GM12878 (cell line): ENCODE data around the gene STPG3. TPM values are rescaled to one million over a fixed set of nuclear protein-coding genes. Genes with fewer than 3 reads are reported as not detected.

Source experiments
- ATAC-seq: fragments of 200-7000 bp; cut with Tn5 transposase; 3 replicates; pipeline ENCODE4 v1.9.1; 2020; ENCODE audit warnings: mild to moderate bottlenecking, moderate library complexity
- BruUV-seq: library from RNA; stranded (reverse); fragments of 400-500 nt; replicated peaks from 2 replicates; lab custom pipeline; 2021; lab: Mats Ljungman, UMichigan
- CTCF ChIA-PET: fragments of 300-600 bp; sonication (Branson Sonifier 250); formaldehyde crosslinking; extraction: SDS; loops from one replicate; lab custom pipeline; 2021; ENCODE audit warnings: inconsistent platforms; lab: Yijun Ruan, JAX
- POLR2A ChIA-PET: fragments of 350-600 bp; formaldehyde crosslinking; extraction: SDS; loops from one replicate; lab custom pipeline; 2021; ENCODE audit warnings: inconsistent platforms; lab: Charles Lee
- RAD21 ChIA-PET: fragments of 300-600 bp; sonication (Branson Sonifier 250); formaldehyde crosslinking; loops from one replicate; lab custom pipeline; 2023; ENCODE audit warnings: antibody characterized with exemption; ENCODE audit not compliant: unreplicated experiment; lab: Charles Lee
- SMC1A ChIA-PET: fragments of 300-600 bp; sonication (Branson Sonifier 250); formaldehyde crosslinking; loops from one replicate; lab custom pipeline; 2023; ENCODE audit not compliant: unreplicated experiment, uncharacterized antibody; lab: Charles Lee
- DNase-seq: peaks from one replicate; pipeline ENCODE4 v3.0.0-alpha.2; 2011; ENCODE audit warnings: low read depth, low spot score
- FAIRE-seq: peaks from 3 replicates; lab custom pipeline; 2011; peaks lifted over from hg19 to GRCh38; lab: Jason Lieb, UNC
- H2AFZ ChIP-seq: 2 replicates; pipeline ENCODE4 v1.6.0; 2011; ENCODE audit warnings: low read depth, low read length, control low read depth; ENCODE audit not compliant: control insufficient read depth
- H3K27ac ChIP-seq: 2 replicates; pipeline ENCODE4 v1.5.1; 2011; ENCODE audit warnings: control low read depth; ENCODE audit not compliant: control insufficient read depth, insufficient read depth
- H3K27me3 ChIP-seq, 2 experiments: replicated peaks in 1 of 2; 2 replicates each; pipeline versions ENCODE4 v1.6.0 to v1.6.1; 2011; ENCODE audit warnings: low read length in 1 of 2; ENCODE audit not compliant: control insufficient read depth in 2 of 2, insufficient read depth in 2 of 2
- H3K36me3 ChIP-seq, 2 experiments: 2 replicates each; pipeline ENCODE4 v1.5.1; 2011; ENCODE audit warnings: low read length in 1 of 2; ENCODE audit not compliant: control insufficient read depth in 2 of 2, insufficient read depth in 2 of 2
- H3K4me1 ChIP-seq: 2 replicates; pipeline ENCODE4 v1.6.1; 2011; ENCODE audit warnings: mild to moderate bottlenecking, low read length, moderate library complexity, mixed read lengths; ENCODE audit not compliant: control insufficient read depth, insufficient read depth
- H3K4me2 ChIP-seq: 2 replicates; pipeline ENCODE4 v1.6.0; 2011; ENCODE audit warnings: control low read depth; ENCODE audit not compliant: control insufficient read depth, insufficient read depth
- H3K4me3 ChIP-seq: fragments of 200-600 bp; sonication (generic); 2 replicates; pipeline ENCODE4 v1.5.1; 2016
- H3K79me2 ChIP-seq: 2 replicates; pipeline ENCODE4 v1.6.0; 2011; ENCODE audit warnings: low read length; ENCODE audit not compliant: control insufficient read depth, insufficient read depth
- H3K9ac ChIP-seq: 2 replicates; pipeline ENCODE4 v1.8.0; 2011; ENCODE audit warnings: low read length, control low read depth, mixed read lengths; ENCODE audit not compliant: control insufficient read depth, insufficient read depth
- H3K9me3 ChIP-seq: replicated peaks from 3 replicates; pipeline ENCODE4 v1.5.1; 2011; ENCODE audit warnings: mild to moderate bottlenecking, low read length; ENCODE audit not compliant: control insufficient read depth, insufficient read depth
- H4K20me1 ChIP-seq: 2 replicates; pipeline ENCODE4 v1.6.0; 2011; ENCODE audit not compliant: control insufficient read depth, insufficient read depth
- DPF2 ChIP-seq: fragments of 450-650 bp; IDR thresholded peaks from 2 replicates; pipeline ENCODE4 v1.6.1; 2017; ENCODE audit warnings: mild to moderate bottlenecking
- EZH2 ChIP-seq: IDR thresholded peaks from 2 replicates; pipeline ENCODE4 v1.6.1; 2012; ENCODE audit warnings: low read depth, mild to moderate bottlenecking, control low read depth, inconsistent platforms, low read length, borderline replicate concordance; ENCODE audit not compliant: control insufficient read depth
- RAD21 ChIP-seq: IDR thresholded peaks from 2 replicates; pipeline ENCODE4 v1.6.1; 2011; ENCODE audit warnings: mild to moderate bottlenecking, low read depth, low read length, moderate library complexity; ENCODE audit not compliant: insufficient read depth
- ZBTB4 ChIP-seq: fragments of 450-650 bp; formaldehyde crosslinking; IDR thresholded peaks from 2 replicates; pipeline ENCODE4 v1.4.0; 2022; ENCODE audit warnings: mild to moderate bottlenecking, moderate library complexity
- ZNF592 ChIP-seq: fragments of 450-650 bp; IDR thresholded peaks from 2 replicates; pipeline ENCODE4 v1.6.1; 2017; ENCODE audit warnings: mild to moderate bottlenecking, moderate library complexity
- WGBS: methylation state at CpG from one replicate; pipeline ENCODE4 v1.1.6; 2016; ENCODE audit warnings: low lambda C conversion rate; ENCODE audit not compliant: insufficient replicate concordance, insufficient coverage; ENCODE audit errors: missing lambda C conversion rate; 5-methylcytosine and 5-hydroxymethylcytosine counted together
- in situ Hi-C: fragments of 300-500 bp; cut with MboI; formaldehyde crosslinking; loops from 9 replicates; pipeline ENCODE4 v1.14.3; 2018; ENCODE audit warnings: mixed read lengths
- intact Hi-C: fragments of 100-400 bp; cut with micrococcal nuclease; formaldehyde crosslinking; loops from one replicate; pipeline ENCODE4 v1.14.2; 2022; ENCODE audit not compliant: unreplicated experiment
- polyA plus RNA-seq, 11 experiments: library from polyadenylated mRNA; depleted of rRNA in 4 of 11; unstranded in 6 of 11; stranded (reverse) in 5 of 11; fragments of >200 nt; fragmentation: Nextera tagmentation in 4 of 11; fragmentation: Illumina TruSeq in 1 of 11; extraction: Ambion mirVana in 4 of 11; extraction: Trizol in 1 of 11; gene quantifications; 1 replicate in 1 of 11; 2 replicates in 10 of 11; pipeline versions ENCODE4 v1.2.1 to v1.2.3, GENCODE V29; 2011 to 2016; ENCODE audit warnings: inconsistent platforms in 2 of 11, missing spikeins in 2 of 11, low read depth in 1 of 11
- total RNA-seq, 4 experiments: library from RNA; depleted of rRNA in 3 of 4; stranded (reverse); fragments of >200 nt in 3 of 4; fragmentation: Illumina TruSeq in 1 of 4; extraction: Trizol in 1 of 4; gene quantifications; 2 replicates each; pipeline versions ENCODE4 v1.2.1 to v1.2.3, GENCODE V29; 2013 to 2021
- TF ChIP-seq, protein P1 (sequence below): fragments of 450-650 bp; IDR thresholded peaks from 2 replicates; pipeline ENCODE4 v1.6.1; 2016; ENCODE audit warnings: mild to moderate bottlenecking
- TF ChIP-seq, protein P2 (sequence below): IDR thresholded peaks from 2 replicates; pipeline ENCODE4 v1.6.1; 2012; ENCODE audit warnings: improper control_type of control experiment, low read depth, low read length; ENCODE audit not compliant: insufficient replicate concordance

STPG3 gene
- total and polyA plus RNA-seq, 10 of the 15 experiments (the other 5 are each of a cell fraction or from before 2014, with no cell fraction given) = not detected

GRCh38 chr9:137217276-137218211 is 33.5 kb upstream of the STPG3 start:
- in situ Hi-C loops = no loop called here
- Histone ChIP-seq H3K4me2 (no peak overlapping the region), H3K9me3 (no peaks in the 10 kb centered on the region), H2AFZ (no peak overlapping the region), H4K20me1 (no peaks in the 10 kb centered on the region), H3K27me3 (no peaks in the 10 kb centered on the region), H3K36me3 (peaks cover 0 to 2% of the 10 kb centered on the region in 2 experiments; a peak in 2 of 4 replicates), H3K4me3 (no peak overlapping the region), H3K4me1 (no peaks in the 10 kb centered on the region), H3K79me2 (no peaks in the 10 kb centered on the region), H3K9ac (no peak overlapping the region), H3K27ac (no peak overlapping the region)
- ChIA-PET CTCF (no interaction called here), SMC1A (no interaction called here), POLR2A (no interaction called here), RAD21 (no interaction called here)
- ATAC-seq (no peak), FAIRE-seq (no peak), DNase-seq (no peak)
- no TSS peak for BruUV-seq
- intact Hi-C loops = no loop called here
- WGBS = 89% methylated on average over 36 of the region's 36 CpGs
- TF ChIP-seq ZBTB4 (CRISPR knock-in tag) (no peak), EZH2 (no peak), ZNF592 (no peak), DPF2 (no peak), RAD21 (no peak)
- TF ChIP-seq, protein P1, sequence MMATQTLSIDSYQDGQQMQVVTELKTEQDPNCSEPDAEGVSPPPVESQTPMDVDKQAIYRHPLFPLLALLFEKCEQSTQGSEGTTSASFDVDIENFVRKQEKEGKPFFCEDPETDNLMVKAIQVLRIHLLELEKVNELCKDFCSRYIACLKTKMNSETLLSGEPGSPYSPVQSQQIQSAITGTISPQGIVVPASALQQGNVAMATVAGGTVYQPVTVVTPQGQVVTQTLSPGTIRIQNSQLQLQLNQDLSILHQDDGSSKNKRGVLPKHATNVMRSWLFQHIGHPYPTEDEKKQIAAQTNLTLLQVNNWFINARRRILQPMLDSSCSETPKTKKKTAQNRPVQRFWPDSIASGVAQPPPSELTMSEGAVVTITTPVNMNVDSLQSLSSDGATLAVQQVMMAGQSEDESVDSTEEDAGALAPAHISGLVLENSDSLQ = no peak
- TF ChIP-seq, protein P2, sequence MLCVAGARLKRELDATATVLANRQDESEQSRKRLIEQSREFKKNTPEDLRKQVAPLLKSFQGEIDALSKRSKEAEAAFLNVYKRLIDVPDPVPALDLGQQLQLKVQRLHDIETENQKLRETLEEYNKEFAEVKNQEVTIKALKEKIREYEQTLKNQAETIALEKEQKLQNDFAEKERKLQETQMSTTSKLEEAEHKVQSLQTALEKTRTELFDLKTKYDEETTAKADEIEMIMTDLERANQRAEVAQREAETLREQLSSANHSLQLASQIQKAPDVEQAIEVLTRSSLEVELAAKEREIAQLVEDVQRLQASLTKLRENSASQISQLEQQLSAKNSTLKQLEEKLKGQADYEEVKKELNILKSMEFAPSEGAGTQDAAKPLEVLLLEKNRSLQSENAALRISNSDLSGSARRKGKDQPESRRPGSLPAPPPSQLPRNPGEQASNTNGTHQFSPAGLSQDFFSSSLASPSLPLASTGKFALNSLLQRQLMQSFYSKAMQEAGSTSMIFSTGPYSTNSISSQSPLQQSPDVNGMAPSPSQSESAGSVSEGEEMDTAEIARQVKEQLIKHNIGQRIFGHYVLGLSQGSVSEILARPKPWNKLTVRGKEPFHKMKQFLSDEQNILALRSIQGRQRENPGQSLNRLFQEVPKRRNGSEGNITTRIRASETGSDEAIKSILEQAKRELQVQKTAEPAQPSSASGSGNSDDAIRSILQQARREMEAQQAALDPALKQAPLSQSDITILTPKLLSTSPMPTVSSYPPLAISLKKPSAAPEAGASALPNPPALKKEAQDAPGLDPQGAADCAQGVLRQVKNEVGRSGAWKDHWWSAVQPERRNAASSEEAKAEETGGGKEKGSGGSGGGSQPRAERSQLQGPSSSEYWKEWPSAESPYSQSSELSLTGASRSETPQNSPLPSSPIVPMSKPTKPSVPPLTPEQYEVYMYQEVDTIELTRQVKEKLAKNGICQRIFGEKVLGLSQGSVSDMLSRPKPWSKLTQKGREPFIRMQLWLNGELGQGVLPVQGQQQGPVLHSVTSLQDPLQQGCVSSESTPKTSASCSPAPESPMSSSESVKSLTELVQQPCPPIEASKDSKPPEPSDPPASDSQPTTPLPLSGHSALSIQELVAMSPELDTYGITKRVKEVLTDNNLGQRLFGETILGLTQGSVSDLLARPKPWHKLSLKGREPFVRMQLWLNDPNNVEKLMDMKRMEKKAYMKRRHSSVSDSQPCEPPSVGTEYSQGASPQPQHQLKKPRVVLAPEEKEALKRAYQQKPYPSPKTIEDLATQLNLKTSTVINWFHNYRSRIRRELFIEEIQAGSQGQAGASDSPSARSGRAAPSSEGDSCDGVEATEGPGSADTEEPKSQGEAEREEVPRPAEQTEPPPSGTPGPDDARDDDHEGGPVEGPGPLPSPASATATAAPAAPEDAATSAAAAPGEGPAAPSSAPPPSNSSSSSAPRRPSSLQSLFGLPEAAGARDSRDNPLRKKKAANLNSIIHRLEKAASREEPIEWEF = no peak
